Ishikawa (cell line): ENCODE results near the gene DNAJC11.

Source experiments
- CEBPB ChIP-seq: IDR thresholded peaks from 2 replicates; pipeline ENCODE4 v1.6.1; 2012
- CREB1 ChIP-seq: IDR thresholded peaks from 2 replicates; pipeline ENCODE4 v1.6.1; 2012; ENCODE audit warnings: low read depth
- EGR1 ChIP-seq: IDR thresholded peaks from 2 replicates; pipeline ENCODE4 v1.6.1; 2012
- EP300 ChIP-seq: IDR thresholded peaks from 2 replicates; pipeline ENCODE4 v1.6.1; 2012; ENCODE audit warnings: borderline replicate concordance
- FOXM1 ChIP-seq: IDR thresholded peaks from 2 replicates; pipeline ENCODE4 v1.6.1; 2012; ENCODE audit warnings: low read depth, borderline replicate concordance
- MAX ChIP-seq: IDR thresholded peaks from 2 replicates; pipeline ENCODE4 v1.6.1; 2012
- NFIC ChIP-seq: IDR thresholded peaks from 2 replicates; pipeline ENCODE4 v1.6.1; 2012
- RAD21 ChIP-seq: IDR thresholded peaks from 2 replicates; pipeline ENCODE4 v1.6.1; 2012; ENCODE audit warnings: low read depth
- TAF1 ChIP-seq: IDR thresholded peaks from 2 replicates; pipeline ENCODE4 v1.6.1; 2012; ENCODE audit warnings: low read depth, mild to moderate bottlenecking
- TCF12 ChIP-seq: IDR thresholded peaks from 2 replicates; pipeline ENCODE4 v1.6.1; 2012; ENCODE audit warnings: low read depth
- TEAD4 ChIP-seq: IDR thresholded peaks from 2 replicates; pipeline ENCODE4 v1.6.1; 2012
- USF1 ChIP-seq: IDR thresholded peaks from 2 replicates; pipeline ENCODE4 v1.6.1; 2012
- YY1 ChIP-seq: IDR thresholded peaks from 2 replicates; pipeline ENCODE4 v1.6.1; 2012; ENCODE audit warnings: low read depth
- ZBTB7A ChIP-seq: IDR thresholded peaks from 2 replicates; pipeline ENCODE4 v1.6.1; 2012; ENCODE audit warnings: low read depth
- TF ChIP-seq, protein P1 (sequence below): IDR thresholded peaks from 2 replicates; pipeline ENCODE4 v1.6.1; 2012; ENCODE audit warnings: low read depth, mild to moderate bottlenecking

The DNAJC11 gene

DNA sequence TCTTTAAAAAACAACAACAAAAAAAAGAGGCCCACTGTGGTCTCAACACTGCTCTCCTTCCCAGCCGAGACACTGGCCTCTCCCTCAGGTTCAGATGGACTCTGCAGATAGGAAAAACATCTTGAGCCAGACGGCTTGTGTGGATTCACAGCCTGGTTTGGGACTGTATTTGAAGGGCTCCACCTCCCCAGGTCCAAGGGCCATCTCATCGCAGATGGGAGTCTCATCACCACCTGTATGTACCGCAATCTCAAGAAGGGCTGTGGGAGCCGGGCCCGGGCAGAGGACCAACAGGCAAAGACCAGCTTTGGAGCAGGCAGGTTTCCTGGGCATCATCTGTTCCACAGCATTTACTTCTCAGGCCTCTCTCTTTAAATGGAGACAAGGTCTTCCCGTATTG, 111.6 kb downstream of the DNAJC11 start:
- TF ChIP-seq TEAD4 (no peak), MAX (no peak), EGR1 (no peak), USF1 (no peak), CREB1 (no peak), TAF1 (no peak), CEBPB (no peak)
- TF ChIP-seq, protein P1, sequence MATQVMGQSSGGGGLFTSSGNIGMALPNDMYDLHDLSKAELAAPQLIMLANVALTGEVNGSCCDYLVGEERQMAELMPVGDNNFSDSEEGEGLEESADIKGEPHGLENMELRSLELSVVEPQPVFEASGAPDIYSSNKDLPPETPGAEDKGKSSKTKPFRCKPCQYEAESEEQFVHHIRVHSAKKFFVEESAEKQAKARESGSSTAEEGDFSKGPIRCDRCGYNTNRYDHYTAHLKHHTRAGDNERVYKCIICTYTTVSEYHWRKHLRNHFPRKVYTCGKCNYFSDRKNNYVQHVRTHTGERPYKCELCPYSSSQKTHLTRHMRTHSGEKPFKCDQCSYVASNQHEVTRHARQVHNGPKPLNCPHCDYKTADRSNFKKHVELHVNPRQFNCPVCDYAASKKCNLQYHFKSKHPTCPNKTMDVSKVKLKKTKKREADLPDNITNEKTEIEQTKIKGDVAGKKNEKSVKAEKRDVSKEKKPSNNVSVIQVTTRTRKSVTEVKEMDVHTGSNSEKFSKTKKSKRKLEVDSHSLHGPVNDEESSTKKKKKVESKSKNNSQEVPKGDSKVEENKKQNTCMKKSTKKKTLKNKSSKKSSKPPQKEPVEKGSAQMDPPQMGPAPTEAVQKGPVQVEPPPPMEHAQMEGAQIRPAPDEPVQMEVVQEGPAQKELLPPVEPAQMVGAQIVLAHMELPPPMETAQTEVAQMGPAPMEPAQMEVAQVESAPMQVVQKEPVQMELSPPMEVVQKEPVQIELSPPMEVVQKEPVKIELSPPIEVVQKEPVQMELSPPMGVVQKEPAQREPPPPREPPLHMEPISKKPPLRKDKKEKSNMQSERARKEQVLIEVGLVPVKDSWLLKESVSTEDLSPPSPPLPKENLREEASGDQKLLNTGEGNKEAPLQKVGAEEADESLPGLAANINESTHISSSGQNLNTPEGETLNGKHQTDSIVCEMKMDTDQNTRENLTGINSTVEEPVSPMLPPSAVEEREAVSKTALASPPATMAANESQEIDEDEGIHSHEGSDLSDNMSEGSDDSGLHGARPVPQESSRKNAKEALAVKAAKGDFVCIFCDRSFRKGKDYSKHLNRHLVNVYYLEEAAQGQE: no peak

GRCh38 chr1:6588893-6589520, 112.6 kb downstream of the DNAJC11 start:
- no peak for TF ChIP-seq EGR1

DNA sequence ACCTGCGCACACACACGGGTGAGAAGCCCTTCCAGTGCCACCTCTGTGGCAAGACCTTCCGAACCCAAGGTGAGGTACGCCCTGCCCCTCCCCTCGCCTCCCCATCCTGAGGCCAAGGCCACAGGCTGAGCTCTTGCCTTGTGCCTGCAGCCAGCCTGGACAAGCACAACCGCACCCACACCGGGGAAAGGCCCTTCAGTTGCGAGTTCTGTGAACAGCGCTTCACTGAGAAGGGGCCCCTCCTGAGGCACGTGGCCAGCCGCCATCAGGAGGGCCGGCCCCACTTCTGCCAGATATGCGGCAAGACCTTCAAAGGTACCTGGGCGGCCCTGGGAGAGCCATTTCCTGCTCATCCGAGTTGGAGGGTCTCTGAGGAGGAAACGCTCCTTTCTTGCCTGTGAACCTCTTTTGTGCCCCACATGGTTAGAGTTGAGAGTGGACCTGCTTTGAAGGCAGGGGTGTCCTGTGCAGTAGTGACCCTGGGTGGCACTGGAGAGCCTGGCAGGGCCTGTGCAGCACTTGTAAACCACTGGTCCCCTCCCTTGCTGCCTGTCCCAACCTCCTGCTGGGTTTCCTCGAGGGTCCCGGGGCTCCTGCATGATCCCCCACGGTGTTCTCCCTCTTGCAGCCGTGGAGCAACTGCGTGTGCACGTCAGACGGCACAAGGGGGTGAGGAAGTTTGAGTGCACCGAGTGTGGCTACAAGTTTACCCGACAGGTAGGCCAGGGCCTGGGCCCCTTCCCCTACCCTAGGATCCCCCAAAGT, 113.3 kb downstream of the DNAJC11 start:
- TF ChIP-seq RAD21: no peak
- TF ChIP-seq YY1: no peak
- TF ChIP-seq EP300: no peak
- no peak for TF ChIP-seq CEBPB
- TF ChIP-seq TAF1: no peak
- TF ChIP-seq EGR1: no peak
- TF ChIP-seq ZBTB7A: no peak
- no peak for TF ChIP-seq NFIC
- no peak for TF ChIP-seq TCF12
- TF ChIP-seq, protein P1: no peak
- no peak for TF ChIP-seq MAX
- TF ChIP-seq CREB1: no peak
- no peak for TF ChIP-seq TEAD4
- no peak for TF ChIP-seq FOXM1
- TF ChIP-seq USF1: no peak

DNA sequence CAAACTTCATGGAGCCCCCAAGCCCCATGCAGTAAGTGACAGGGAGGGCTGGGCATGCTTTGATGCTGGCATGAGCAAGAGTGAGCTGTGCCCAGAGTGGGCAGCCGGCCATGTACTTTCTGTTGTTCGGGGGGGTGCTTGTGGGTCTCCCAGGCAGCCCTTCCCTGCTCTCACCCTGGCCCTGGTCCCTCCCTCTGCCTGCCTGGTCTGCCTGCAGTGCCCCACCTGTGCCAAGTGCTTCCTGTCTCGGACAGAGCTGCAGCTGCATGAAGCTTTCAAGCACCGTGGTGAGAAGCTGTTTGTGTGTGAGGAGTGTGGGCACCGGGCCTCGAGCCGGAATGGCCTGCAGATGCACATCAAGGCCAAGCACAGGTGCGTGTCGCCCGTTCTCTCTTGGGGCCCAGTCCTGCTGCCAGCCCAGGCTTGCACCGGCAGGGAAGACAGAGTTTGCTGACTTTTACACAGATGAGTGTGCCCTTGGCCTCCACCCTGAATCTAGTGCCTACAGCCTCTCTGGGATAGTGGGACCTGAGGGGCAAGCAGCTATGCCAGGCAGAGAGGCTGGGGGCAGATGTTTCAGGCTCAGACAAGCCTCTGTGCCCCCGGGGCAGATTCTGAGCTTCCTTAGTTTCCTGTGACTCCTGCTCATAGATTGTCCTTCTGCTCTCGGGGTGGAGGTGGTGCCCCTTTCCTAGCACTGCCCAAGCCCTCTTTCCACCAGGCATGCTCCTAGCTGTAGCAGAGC, 114.2 kb downstream of the DNAJC11 start:
- no peak for TF ChIP-seq RAD21
- TF ChIP-seq CREB1: no peak
- TF ChIP-seq ZBTB7A: no peak
- TF ChIP-seq CEBPB: no peak
- no peak for TF ChIP-seq TAF1
- no peak for TF ChIP-seq NFIC
- no peak for TF ChIP-seq MAX

GRCh38 chr1:6586404-6586816, 115.2 kb downstream of the DNAJC11 start:
- TF ChIP-seq CEBPB (no peak), TAF1 (no peak), NFIC (no peak), CREB1 (no peak), MAX (no peak), EP300 (no peak), EGR1 (no peak), FOXM1 (no peak)
- TF ChIP-seq, protein P1: no peak
